Osteocyte (in vitro differentiated cells): Measurements from ENCODE around the gene PPP1R12A. TPM values are rescaled to one million over a fixed set of nuclear protein-coding genes. Genes with fewer than 3 reads are reported as not detected.

Source experiments
- DNase-seq: peaks from one replicate; pipeline ENCODE4 v3.0.0; 2021; ENCODE audit warnings: mixed read lengths; ENCODE audit not compliant: unreplicated experiment; ENCODE audit errors: extremely low spot score
- H3K27ac Mint-ChIP-seq: one replicate; pipeline ENCODE4 v1.8.0; 2021; ENCODE audit warnings: mild to moderate bottlenecking, mixed read lengths; ENCODE audit not compliant: unreplicated experiment
- H3K27me3 Mint-ChIP-seq: one replicate; pipeline ENCODE4 v1.8.0; 2021; ENCODE audit warnings: mixed read lengths; ENCODE audit not compliant: unreplicated experiment
- H3K36me3 Mint-ChIP-seq: one replicate; pipeline ENCODE4 v1.8.0; 2021; ENCODE audit warnings: mixed read lengths; ENCODE audit not compliant: unreplicated experiment
- H3K4me1 Mint-ChIP-seq: one replicate; pipeline ENCODE4 v1.8.0; 2021; ENCODE audit warnings: mixed read lengths; ENCODE audit not compliant: unreplicated experiment
- H3K4me3 Mint-ChIP-seq: one replicate; pipeline ENCODE4 v1.8.0; 2021; ENCODE audit warnings: mild to moderate bottlenecking, moderate library complexity, mixed read lengths; ENCODE audit not compliant: unreplicated experiment
- H3K9me3 Mint-ChIP-seq: one replicate; pipeline ENCODE4 v1.8.0; 2021; ENCODE audit warnings: mixed read lengths; ENCODE audit not compliant: unreplicated experiment
- CTCF ChIP-seq: fragments of 200-600 bp; sonication (generic); IDR thresholded peaks from 2 replicates; pipeline ENCODE4 v1.5.0; 2021; ENCODE audit warnings: antibody characterized with exemption, mild to moderate bottlenecking, moderate library complexity
- total RNA-seq: library from RNA; stranded (reverse); gene quantifications from 2 replicates; pipeline ENCODE4 v1.2.1, GENCODE V29; 2021

Gene PPP1R12A
- total RNA-seq, 1 donor from 2014 or later: 116 TPM

- H3K36me3 Mint-ChIP-seq: peaks cover 41% of the 10 kb centered on the region
- H3K27ac Mint-ChIP-seq: no peak overlapping the region
- no peaks in the 10 kb centered on the region for H3K9me3 Mint-ChIP-seq
- DNase-seq: no peak
- no peak for TF ChIP-seq CTCF
- H3K4me1 Mint-ChIP-seq: peaks cover 8% of the 10 kb centered on the region
- no peaks in the 10 kb centered on the region for H3K27me3 Mint-ChIP-seq
- H3K4me3 Mint-ChIP-seq: no peak overlapping the region
These were observed 64.0 kb downstream of the PPP1R12A start for GRCh38 chr12:79870916-79871315.

- Mint-ChIP-seq H3K9me3 (peaks cover 3% of the 10 kb centered on the region), H3K4me3 (no peak overlapping the region), H3K36me3 (peaks cover 14% of the 10 kb centered on the region), H3K4me1 (peaks cover 30% of the 10 kb centered on the region), H3K27me3 (no peaks in the 10 kb centered on the region), H3K27ac (no peak overlapping the region)
- no peak for TF ChIP-seq CTCF
- DNase-seq: no peak
These were observed 75.3 kb downstream of the PPP1R12A start for GRCh38 chr12:79859646-79860045.

- Mint-ChIP-seq H3K27me3 (no peaks in the 10 kb centered on the region), H3K4me1 (peaks cover 25% of the 10 kb centered on the region), H3K9me3 (peaks cover 3% of the 10 kb centered on the region), H3K36me3 (peaks cover 18% of the 10 kb centered on the region), H3K4me3 (no peak overlapping the region), H3K27ac (no peak overlapping the region)
- DNase-seq: no peak
- no peak for TF ChIP-seq CTCF
These were observed 76.4 kb downstream of the PPP1R12A start for GRCh38 chr12:79858518-79858917.

- Mint-ChIP-seq H3K27ac (no peak overlapping the region), H3K36me3 (peaks cover 18% of the 10 kb centered on the region), H3K9me3 (peaks cover 3% of the 10 kb centered on the region), H3K4me1 (peaks cover 25% of the 10 kb centered on the region), H3K4me3 (no peak overlapping the region), H3K27me3 (no peaks in the 10 kb centered on the region)
- TF ChIP-seq CTCF: no peak
- no peak for DNase-seq
These were observed 77.2 kb downstream of the PPP1R12A start for GRCh38 chr12:79857675-79858074.

GRCh38 chr12:79850610-79851299 lies 84.1 kb downstream of the PPP1R12A start:
- no peak for DNase-seq
- Mint-ChIP-seq H3K27me3 (no peaks in the 10 kb centered on the region), H3K27ac (no peak overlapping the region)

More at GRCh38 chr12:79850610-79851299, 84.1 kb downstream of the PPP1R12A start:
- no peak overlapping the region for H3K4me3 Mint-ChIP-seq
- peaks cover 14% of the 10 kb centered on the region for H3K36me3 Mint-ChIP-seq
- peaks cover 8% of the 10 kb centered on the region for H3K9me3 Mint-ChIP-seq
- TF ChIP-seq CTCF: no peak
- H3K4me1 Mint-ChIP-seq: peaks cover 19% of the 10 kb centered on the region
